GM12878 (cell line): ENCODE data around the gene LIMD2. TPM values are rescaled to one million over a fixed set of nuclear protein-coding genes. Genes with fewer than 3 reads are reported as not detected.

Source experiments
- BMI1 ChIP-seq: fragments of 450-650 bp; IDR thresholded peaks from 2 replicates; pipeline ENCODE4 v1.6.1; 2016; ENCODE audit warnings: mild to moderate bottlenecking, moderate library complexity, borderline replicate concordance
- CBX5 ChIP-seq: sonication (generic); IDR thresholded peaks from 2 replicates; pipeline ENCODE4 v1.6.1; 2016; ENCODE audit warnings: low read depth, moderate library complexity, mild to moderate bottlenecking, inconsistent platforms
- CTCF ChIP-seq, 3 experiments: IDR thresholded peaks in 2 of 3; conservative IDR thresholded peaks in 1 of 3; 2 replicates each; pipeline ENCODE4 v1.5.1; 2011; ENCODE audit warnings: low read depth in 3 of 3, low read length in 3 of 3, mild to moderate bottlenecking in 3 of 3, control low read depth in 2 of 3, moderate library complexity in 2 of 3, inconsistent platforms in 1 of 3, mixed read lengths in 1 of 3; ENCODE audit not compliant: control insufficient read depth in 2 of 3, insufficient read depth in 1 of 3; ENCODE audit errors: extremely low read depth in 1 of 3
- EP300 ChIP-seq, 2 experiments: fragments of 150-350 bp in 1 of 2; IDR thresholded peaks; 2 replicates each; pipeline ENCODE4 v1.6.1; 2011 to 2012; ENCODE audit warnings: low read depth in 2 of 2, low read length in 2 of 2, borderline replicate concordance in 1 of 2, improper control_type of control experiment in 1 of 2, inconsistent platforms in 1 of 2; ENCODE audit not compliant: control insufficient read depth in 1 of 2
- HDGF ChIP-seq: fragments of 450-650 bp; IDR thresholded peaks from 2 replicates; pipeline ENCODE4 v1.6.1; 2016; ENCODE audit warnings: antibody characterized with exemption
- IKZF2 ChIP-seq, 2 experiments: fragments of 450-650 bp; IDR thresholded peaks; 2 replicates each; pipeline ENCODE4 v1.6.1; 2017; ENCODE audit warnings: mild to moderate bottlenecking in 2 of 2, moderate library complexity in 2 of 2
- IRF3 ChIP-seq: fragments of 450-650 bp; IDR thresholded peaks from 2 replicates; pipeline ENCODE4 v1.6.1; 2014; ENCODE audit warnings: mild to moderate bottlenecking
- JUND ChIP-seq: IDR thresholded peaks from 2 replicates; pipeline ENCODE4 v1.6.1; 2012; ENCODE audit warnings: low read depth, mild to moderate bottlenecking, low read length, improper control_type of control experiment, moderate library complexity
- LARP7 ChIP-seq: fragments of 450-650 bp; IDR thresholded peaks from 2 replicates; pipeline ENCODE4 v1.6.1; 2017; ENCODE audit warnings: mild to moderate bottlenecking
- MEF2A ChIP-seq: IDR thresholded peaks from 2 replicates; pipeline ENCODE4 v1.6.1; 2011; ENCODE audit warnings: low read depth, mild to moderate bottlenecking, low read length, moderate library complexity; ENCODE audit not compliant: insufficient read depth
- NBN ChIP-seq: fragments of 450-650 bp; IDR thresholded peaks from 2 replicates; pipeline ENCODE4 v1.6.1; 2016
- NFXL1 ChIP-seq: fragments of 450-650 bp; IDR thresholded peaks from 2 replicates; pipeline ENCODE4 v1.6.1; 2017; ENCODE audit warnings: antibody characterized with exemption, mild to moderate bottlenecking, borderline replicate concordance
- PAX8 ChIP-seq: fragments of 450-650 bp; IDR thresholded peaks from 2 replicates; pipeline ENCODE4 v1.6.1; 2017; ENCODE audit warnings: mild to moderate bottlenecking, moderate library complexity
- RBBP5 ChIP-seq: fragments of 200-600 bp; sonication (generic); conservative IDR thresholded peaks from 2 replicates; pipeline ENCODE4 v1.6.1; 2016
- RUNX3 ChIP-seq: IDR thresholded peaks from 2 replicates; pipeline ENCODE4 v1.6.1; 2012; ENCODE audit warnings: low read length, inconsistent platforms
- SIN3A ChIP-seq: IDR thresholded peaks from 2 replicates; pipeline ENCODE4 v1.6.1; 2012; ENCODE audit warnings: low read depth, low read length, improper control_type of control experiment
- SMAD1 ChIP-seq: fragments of 450-650 bp; IDR thresholded peaks from 2 replicates; pipeline ENCODE4 v1.6.1; 2018; ENCODE audit warnings: mild to moderate bottlenecking, low read depth; ENCODE audit not compliant: partially characterized antibody
- SMARCA5 ChIP-seq: fragments of 450-650 bp; IDR thresholded peaks from 2 replicates; pipeline ENCODE4 v1.6.1; 2017; ENCODE audit warnings: mild to moderate bottlenecking
- SP1 ChIP-seq: IDR thresholded peaks from one replicate; pipeline ENCODE4 v1.6.1; 2011; ENCODE audit warnings: low read depth, low read length
- ZBTB40 ChIP-seq: fragments of 450-650 bp; IDR thresholded peaks from 2 replicates; pipeline ENCODE4 v1.6.1; 2016; ENCODE audit warnings: mild to moderate bottlenecking, moderate library complexity, borderline replicate concordance
- ZNF274 ChIP-seq: IDR thresholded peaks from one replicate; pipeline ENCODE4 v1.8.0; 2011; ENCODE audit not compliant: insufficient read length, insufficient read depth
- polyA plus RNA-seq, 11 experiments: library from polyadenylated mRNA; depleted of rRNA in 4 of 11; unstranded in 6 of 11; stranded (reverse) in 5 of 11; fragments of >200 nt; fragmentation: Nextera tagmentation in 4 of 11; fragmentation: Illumina TruSeq in 1 of 11; extraction: Ambion mirVana in 4 of 11; extraction: Trizol in 1 of 11; gene quantifications; 1 replicate in 1 of 11; 2 replicates in 10 of 11; pipeline versions ENCODE4 v1.2.1 to v1.2.3, GENCODE V29; 2011 to 2016; ENCODE audit warnings: inconsistent platforms in 2 of 11, missing spikeins in 2 of 11, low read depth in 1 of 11
- total RNA-seq, 4 experiments: library from RNA; depleted of rRNA in 3 of 4; stranded (reverse); fragments of >200 nt in 3 of 4; fragmentation: Illumina TruSeq in 1 of 4; extraction: Trizol in 1 of 4; gene quantifications; 2 replicates each; pipeline versions ENCODE4 v1.2.1 to v1.2.3, GENCODE V29; 2013 to 2021

LIMD2 gene
- total and polyA plus RNA-seq, 10 of the 15 experiments (the other 5 are each of a cell fraction or from before 2014, with no cell fraction given): 1.1 to 339 (median 181) TPM

GRCh38 chr17:63701868-63702720 is 2.2 kb upstream of the LIMD2 start (continued):
- TF ChIP-seq SMAD1 (no peak), CTCF (IDR thresholded peaks at IDR 0.05 in 2 of 3, conservative IDR thresholded peaks at IDR 0.05 in 1 of 3; ENCODE audit: control insufficient read depth in 2 of 3, extremely low read depth in 1 of 3, insufficient read depth in 1 of 3, low read depth in 3 of 3, low read length in 3 of 3) (no peak), NBN (peak; percentile 72), CBX5 (no peak), HDGF (peak; percentile 16; the same call in 1 of the 2 replicates), SP1 (no peak), IKZF2 (IDR thresholded peaks at IDR 0.05) (no peak), SIN3A (peak; percentile 68; the same call in 1 of the 2 replicates), PAX8 (no peak), SMARCA5 (no peak; the same call in 1 of the 2 replicates), RBBP5 (no peak), JUND (no peak), NFXL1 (no peak), BMI1 (no peak), EP300 (IDR thresholded peaks at IDR 0.05; ENCODE audit: borderline replicate concordance in 1 of 2, control insufficient read depth in 1 of 2, low read depth in 2 of 2, low read length in 2 of 2) (no peak), ZBTB40 (no peak; the same call in 1 of the 2 replicates), ZNF274 (no peak), LARP7 (no peak), RUNX3 (peak; percentile 32; the same call in 1 of the 2 replicates), MEF2A (no peak), IRF3 (no peak)
